HCT116 (cell line): ENCODE data around the gene G2E3. TPM values are rescaled to one million over a fixed set of nuclear protein-coding genes. Genes with fewer than 3 reads are reported as not detected.

Experiments used
- ATAC-seq: fragments of 200-7000 bp; cut with Tn5 transposase; 2 replicates; pipeline ENCODE4 v1.9.1; 2020; ENCODE audit warnings: mild to moderate bottlenecking, moderate library complexity
- BruUV-seq: library from RNA; stranded (reverse); fragments of 400-500 nt; replicated peaks from 2 replicates; lab custom pipeline; 2021; lab: Mats Ljungman, UMichigan
- CTCF ChIA-PET: fragments of 300-600 bp; sonication (Branson Sonifier 250); formaldehyde crosslinking; loops from one replicate; lab custom pipeline; 2021; ENCODE audit warnings: antibody characterized with exemption; lab: Charles Lee
- POLR2A ChIA-PET: fragments of 300-600, 350-600 bp; sonication (Branson Sonifier 250); formaldehyde crosslinking; loops from one replicate; lab custom pipeline; 2021; ENCODE audit warnings: antibody characterized with exemption; lab: Charles Lee
- RAD21 ChIA-PET, 2 experiments: fragments of 300-600 bp; sonication (Branson Sonifier 250); formaldehyde crosslinking; loops; one replicate each; lab custom pipeline; 2023; ENCODE audit warnings: low total read pairs in 2 of 2; ENCODE audit not compliant: uncharacterized antibody in 2 of 2, unreplicated experiment in 2 of 2, low non-redundant PET in 1 of 2; lab: Charles Lee
- DNase-seq: peaks from one replicate; pipeline ENCODE4 v3.0.0-alpha.2; 2010; ENCODE audit warnings: low read depth, low spot score
- H2AFZ ChIP-seq: fragments of 200-600 bp; shearing (Covaris generic), sonication (generic); 2 replicates; pipeline ENCODE4 v1.6.1; 2017; ENCODE audit warnings: low read depth, mixed run types, mixed read lengths, antibody characterized with exemption, low read length; ENCODE audit not compliant: poor library complexity, severe bottlenecking
- H3K27ac ChIP-seq: 2 replicates; pipeline ENCODE4 v1.5.1; 2012; ENCODE audit warnings: low read depth, low read length
- H3K27me3 ChIP-seq: fragments of 200-600 bp; sonication (generic); 2 replicates; pipeline ENCODE4 v1.6.1; 2016; ENCODE audit warnings: mixed run types, low read length, mixed read lengths; ENCODE audit not compliant: insufficient read depth
- H3K36me3 ChIP-seq, 2 experiments: fragments of 200-500 bp in 1 of 2; fragments of 200-600 bp in 1 of 2; sonication (Bioruptor generic) in 1 of 2; sonication (generic) in 1 of 2; 2 replicates each; pipeline versions ENCODE4 v1.5.1 to v1.6.1; 2014 to 2016; ENCODE audit warnings: low read length in 2 of 2, inconsistent platforms in 1 of 2, mixed read lengths in 1 of 2, mixed run types in 1 of 2; ENCODE audit not compliant: insufficient read depth in 2 of 2, control insufficient read depth in 1 of 2
- H3K4me1 ChIP-seq, 2 experiments: fragments of 200-600 bp in 1 of 2; sonication (generic) in 1 of 2; 2 replicates each; pipeline versions ENCODE4 v1.5.1 to v1.6.1; 2012 to 2017; ENCODE audit warnings: low read length in 2 of 2, inconsistent platforms in 1 of 2, mild to moderate bottlenecking in 1 of 2, mixed read lengths in 1 of 2, mixed run types in 1 of 2, moderate library complexity in 1 of 2; ENCODE audit not compliant: insufficient read depth in 2 of 2, control insufficient read depth in 1 of 2
- H3K4me2 ChIP-seq: fragments of 200-600 bp; sonication (generic); 2 replicates; pipeline ENCODE4 v1.6.1; 2017; ENCODE audit warnings: mixed run types, low read length, mixed read lengths
- H3K4me3 ChIP-seq, 2 experiments: fragments of 200-600 bp in 1 of 2; sonication (generic) in 1 of 2; replicated peaks in 1 of 2; 2 replicates each; pipeline ENCODE4 v1.5.1; 2011 to 2016; ENCODE audit warnings: low read length in 2 of 2, control low read depth in 1 of 2, low read depth in 1 of 2, mild to moderate bottlenecking in 1 of 2, mixed read lengths in 1 of 2, mixed run types in 1 of 2
- H3K79me2 ChIP-seq: fragments of 200-600 bp; sonication (generic); 2 replicates; pipeline ENCODE4 v1.6.1; 2017; ENCODE audit warnings: mild to moderate bottlenecking, mixed run types, low read length, moderate library complexity, mixed read lengths; ENCODE audit not compliant: insufficient read depth
- H3K9ac ChIP-seq: fragments of 200-600 bp; sonication (generic); 2 replicates; pipeline ENCODE4 v1.6.1; 2016; ENCODE audit warnings: low read length, mixed read lengths
- H3K9me2 ChIP-seq: fragments of 200-600 bp; sonication (generic), shearing (Covaris generic); 2 replicates; pipeline ENCODE4 v1.6.1; 2017; ENCODE audit warnings: mixed run types, mild to moderate bottlenecking, moderate library complexity; ENCODE audit not compliant: insufficient read depth
- H3K9me3 ChIP-seq, 2 experiments: fragments of 200-500 bp in 1 of 2; fragments of 200-600 bp in 1 of 2; sonication (Bioruptor generic) in 1 of 2; sonication (generic) in 1 of 2; 2 replicates each; pipeline ENCODE4 v1.6.1; 2014 to 2017; ENCODE audit warnings: low read length in 2 of 2, mixed read lengths in 2 of 2, inconsistent platforms in 1 of 2, low read depth in 1 of 2, mild to moderate bottlenecking in 1 of 2, mixed run types in 1 of 2, moderate library complexity in 1 of 2; ENCODE audit not compliant: control insufficient read depth in 1 of 2, insufficient read depth in 1 of 2
- H4K20me1 ChIP-seq: fragments of 200-600 bp; sonication (generic), shearing (Covaris generic); 2 replicates; pipeline ENCODE4 v1.6.1; 2017; ENCODE audit warnings: mixed run types, mild to moderate bottlenecking, moderate library complexity; ENCODE audit not compliant: insufficient read depth
- CEBPB ChIP-seq: IDR thresholded peaks from 2 replicates; pipeline ENCODE4 v1.6.1; 2012; ENCODE audit warnings: low read depth
- ELF1 ChIP-seq: IDR thresholded peaks from 2 replicates; pipeline ENCODE4 v1.6.1; 2012; ENCODE audit warnings: low read depth, borderline replicate concordance
- EZH2 ChIP-seq: fragments of 200-600 bp; sonication (generic); IDR thresholded peaks from 2 replicates; pipeline ENCODE4 v1.6.1; 2017; ENCODE audit warnings: antibody characterized with exemption, mixed run types
- FOSL1 ChIP-seq: IDR thresholded peaks from 2 replicates; pipeline ENCODE4 v1.6.1; 2012; ENCODE audit warnings: low read depth
- RAD21 ChIP-seq: IDR thresholded peaks from 2 replicates; pipeline ENCODE4 v1.6.1; 2012; ENCODE audit warnings: low read depth, mild to moderate bottlenecking
- SIN3A ChIP-seq: IDR thresholded peaks from 2 replicates; pipeline ENCODE4 v1.6.1; 2012; ENCODE audit warnings: low read depth
- SP1 ChIP-seq: IDR thresholded peaks from 2 replicates; pipeline ENCODE4 v1.6.1; 2012; ENCODE audit warnings: low read depth
- TCF7L2 ChIP-seq: IDR thresholded peaks from 2 replicates; pipeline ENCODE4 v1.7.0; 2011; ENCODE audit warnings: borderline replicate concordance, inconsistent platforms; ENCODE audit not compliant: insufficient read depth, insufficient read length; ENCODE audit errors: extremely low read depth
- YY1 ChIP-seq: IDR thresholded peaks from 2 replicates; pipeline ENCODE4 v1.6.1; 2011; ENCODE audit warnings: low read length, low read depth, moderate library complexity, mild to moderate bottlenecking; ENCODE audit not compliant: insufficient replicate concordance; ENCODE audit errors: extremely low read depth
- ZNF274 ChIP-seq: fragments of 200-500 bp; sonication (Bioruptor generic); IDR thresholded peaks from 2 replicates; pipeline ENCODE4 v1.6.1; 2014; ENCODE audit warnings: mild to moderate bottlenecking, low read depth, low read length, inconsistent platforms
- intact Hi-C: fragments of 100-400 bp; cut with micrococcal nuclease; formaldehyde crosslinking; loops from 2 replicates; pipeline ENCODE4 v1.10.0; 2022
- total RNA-seq: library from RNA; stranded (reverse); gene quantifications from one replicate; pipeline ENCODE4 v1.2.1, GENCODE V29; 2021; ENCODE audit not compliant: unreplicated experiment
- TF ChIP-seq, protein P1 (sequence below): IDR thresholded peaks from 2 replicates; pipeline ENCODE4 v1.6.1; 2012; ENCODE audit warnings: low read depth
- TF ChIP-seq, protein P2 (sequence below): IDR thresholded peaks from 2 replicates; pipeline ENCODE4 v1.6.1; 2012
- TF ChIP-seq, protein P3 (sequence below), 3 experiments: fragments of 200-600 bp in 1 of 3; sonication (generic) in 1 of 3; IDR thresholded peaks in 2 of 3; conservative IDR thresholded peaks in 1 of 3; 2 replicates each; pipeline ENCODE4 v1.5.1; 2012 to 2017; ENCODE audit warnings: low read depth in 2 of 3, low read length in 2 of 3, antibody characterized with exemption in 1 of 3, borderline replicate concordance in 1 of 3, control low read depth in 1 of 3, mild to moderate bottlenecking in 1 of 3, mixed read lengths in 1 of 3, mixed run types in 1 of 3, moderate library complexity in 1 of 3; ENCODE audit not compliant: insufficient read depth in 1 of 3

The G2E3 gene
- total RNA-seq, 1 experiment from 2014 or later, result 47.0 TPM

DNA sequence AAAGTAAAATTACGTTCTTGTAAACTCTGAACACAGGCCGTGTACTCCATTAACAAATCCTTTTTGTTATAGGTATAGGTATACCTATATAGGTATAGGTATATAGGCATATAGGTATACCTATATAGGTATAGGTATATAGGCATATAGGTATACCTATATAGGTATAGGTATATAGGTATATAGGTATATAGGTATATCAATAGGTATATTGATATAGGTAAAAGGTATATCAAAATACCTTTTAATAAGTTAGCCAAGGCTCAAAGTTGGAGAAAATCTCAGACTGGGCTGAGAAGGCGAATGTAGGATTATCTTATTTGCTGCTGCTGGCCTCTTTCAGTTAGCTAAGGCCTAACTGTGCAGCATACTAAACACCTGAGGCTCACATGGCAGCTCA, 66.6 kb downstream of the G2E3 start:
- H3K4me1 ChIP-seq, result peaks cover 3 to 30% of the 10 kb centered on the region in 2 experiments; a peak in 3 of 4 replicates
- H3K79me2 ChIP-seq, result peaks cover 78% of the 10 kb centered on the region
- no peaks in the 10 kb centered on the region for H3K9me2 ChIP-seq
- intact Hi-C loops, result no loop called here
- H2AFZ ChIP-seq, result no peak overlapping the region
- no peaks in the 10 kb centered on the region for H3K9me3 ChIP-seq
- H4K20me1 ChIP-seq, result no peaks in the 10 kb centered on the region
- RAD21 ChIA-PET, result no interaction called here
- H3K4me3 ChIP-seq, result no peak overlapping the region
- DNase-seq, result no peak
- POLR2A ChIA-PET, result no interaction called here
- H3K4me2 ChIP-seq, result no peak overlapping the region
- CTCF ChIA-PET, result no interaction called here
- H3K36me3 ChIP-seq, result peaks cover 0 to 3% of the 10 kb centered on the region in 2 experiments; a peak in 1 of 4 replicates
- H3K27ac ChIP-seq, result no peak overlapping the region
- no peak for TF ChIP-seq CEBPB
- no peak for TF ChIP-seq FOSL1
- TF ChIP-seq RAD21, result no peak
- TF ChIP-seq, protein P1, sequence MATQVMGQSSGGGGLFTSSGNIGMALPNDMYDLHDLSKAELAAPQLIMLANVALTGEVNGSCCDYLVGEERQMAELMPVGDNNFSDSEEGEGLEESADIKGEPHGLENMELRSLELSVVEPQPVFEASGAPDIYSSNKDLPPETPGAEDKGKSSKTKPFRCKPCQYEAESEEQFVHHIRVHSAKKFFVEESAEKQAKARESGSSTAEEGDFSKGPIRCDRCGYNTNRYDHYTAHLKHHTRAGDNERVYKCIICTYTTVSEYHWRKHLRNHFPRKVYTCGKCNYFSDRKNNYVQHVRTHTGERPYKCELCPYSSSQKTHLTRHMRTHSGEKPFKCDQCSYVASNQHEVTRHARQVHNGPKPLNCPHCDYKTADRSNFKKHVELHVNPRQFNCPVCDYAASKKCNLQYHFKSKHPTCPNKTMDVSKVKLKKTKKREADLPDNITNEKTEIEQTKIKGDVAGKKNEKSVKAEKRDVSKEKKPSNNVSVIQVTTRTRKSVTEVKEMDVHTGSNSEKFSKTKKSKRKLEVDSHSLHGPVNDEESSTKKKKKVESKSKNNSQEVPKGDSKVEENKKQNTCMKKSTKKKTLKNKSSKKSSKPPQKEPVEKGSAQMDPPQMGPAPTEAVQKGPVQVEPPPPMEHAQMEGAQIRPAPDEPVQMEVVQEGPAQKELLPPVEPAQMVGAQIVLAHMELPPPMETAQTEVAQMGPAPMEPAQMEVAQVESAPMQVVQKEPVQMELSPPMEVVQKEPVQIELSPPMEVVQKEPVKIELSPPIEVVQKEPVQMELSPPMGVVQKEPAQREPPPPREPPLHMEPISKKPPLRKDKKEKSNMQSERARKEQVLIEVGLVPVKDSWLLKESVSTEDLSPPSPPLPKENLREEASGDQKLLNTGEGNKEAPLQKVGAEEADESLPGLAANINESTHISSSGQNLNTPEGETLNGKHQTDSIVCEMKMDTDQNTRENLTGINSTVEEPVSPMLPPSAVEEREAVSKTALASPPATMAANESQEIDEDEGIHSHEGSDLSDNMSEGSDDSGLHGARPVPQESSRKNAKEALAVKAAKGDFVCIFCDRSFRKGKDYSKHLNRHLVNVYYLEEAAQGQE, result no peak
- no peak for TF ChIP-seq YY1
- no peak for TF ChIP-seq TCF7L2
- TF ChIP-seq ZNF274, result no peak
- TF ChIP-seq, protein P2, sequence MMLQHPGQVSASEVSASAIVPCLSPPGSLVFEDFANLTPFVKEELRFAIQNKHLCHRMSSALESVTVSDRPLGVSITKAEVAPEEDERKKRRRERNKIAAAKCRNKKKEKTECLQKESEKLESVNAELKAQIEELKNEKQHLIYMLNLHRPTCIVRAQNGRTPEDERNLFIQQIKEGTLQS, result no peak
- no peak for TF ChIP-seq ELF1
- no peak for TF ChIP-seq SP1
- TF ChIP-seq EZH2, result no peak
- TF ChIP-seq SIN3A, result no peak
- TF ChIP-seq, protein P3, sequence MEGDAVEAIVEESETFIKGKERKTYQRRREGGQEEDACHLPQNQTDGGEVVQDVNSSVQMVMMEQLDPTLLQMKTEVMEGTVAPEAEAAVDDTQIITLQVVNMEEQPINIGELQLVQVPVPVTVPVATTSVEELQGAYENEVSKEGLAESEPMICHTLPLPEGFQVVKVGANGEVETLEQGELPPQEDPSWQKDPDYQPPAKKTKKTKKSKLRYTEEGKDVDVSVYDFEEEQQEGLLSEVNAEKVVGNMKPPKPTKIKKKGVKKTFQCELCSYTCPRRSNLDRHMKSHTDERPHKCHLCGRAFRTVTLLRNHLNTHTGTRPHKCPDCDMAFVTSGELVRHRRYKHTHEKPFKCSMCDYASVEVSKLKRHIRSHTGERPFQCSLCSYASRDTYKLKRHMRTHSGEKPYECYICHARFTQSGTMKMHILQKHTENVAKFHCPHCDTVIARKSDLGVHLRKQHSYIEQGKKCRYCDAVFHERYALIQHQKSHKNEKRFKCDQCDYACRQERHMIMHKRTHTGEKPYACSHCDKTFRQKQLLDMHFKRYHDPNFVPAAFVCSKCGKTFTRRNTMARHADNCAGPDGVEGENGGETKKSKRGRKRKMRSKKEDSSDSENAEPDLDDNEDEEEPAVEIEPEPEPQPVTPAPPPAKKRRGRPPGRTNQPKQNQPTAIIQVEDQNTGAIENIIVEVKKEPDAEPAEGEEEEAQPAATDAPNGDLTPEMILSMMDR (IDR thresholded peaks at IDR 0.05 in 2 of 3, conservative IDR thresholded peaks at IDR 0.05 in 1 of 3; ENCODE audit: borderline replicate concordance in 1 of 3, insufficient read depth in 1 of 3, low read depth in 2 of 3, low read length in 2 of 3), result no peak
- H3K9ac ChIP-seq, result no peak overlapping the region
- no TSS peak for BruUV-seq
- no peaks in the 10 kb centered on the region for H3K27me3 ChIP-seq
- no peak for ATAC-seq
